ENCODE data around the gene ZNF550. TPM values are rescaled to one million over a fixed set of nuclear protein-coding genes. Genes with fewer than 3 reads are reported as not detected.

ZNF550 gene
- 11.6 TPM for total RNA-seq
- polyA plus RNA-seq (ENCODE audit: insufficient read depth in 1 of 8, insufficient read length in 8 of 8, low replicate concordance in 1 of 8), result 10 to 100 TPM in 6 of 8 donors, 1 to 10 TPM in 2; 8.2 to 13.9 (median 10.7) TPM
- long read RNA-seq, donor 1, result 0 reads
- long read RNA-seq, donor 2, result 0 reads
- long read RNA-seq, donor 3, partial matches to known transcripts, result 0 of 4 reads
- long read RNA-seq, donor 3, other reads (novel, unspliced or antisense), result 0 of 4 reads
- long read RNA-seq, donor 4, partial matches to known transcripts, result 0 of 2 reads
- long read RNA-seq, donor 4, other reads (novel, unspliced or antisense), result 0 of 2 reads
- long read RNA-seq, donor 5, partial matches to known transcripts, result 0 of 3 reads
- long read RNA-seq, donor 5, other reads (novel, unspliced or antisense), result 0 of 3 reads
- long read RNA-seq, donor 6, full-length matches to known transcripts, result 4 of 37 reads
- long read RNA-seq, donor 6, partial matches to known transcripts, result 22 of 37 reads
- long read RNA-seq, donor 6, other reads (novel, unspliced or antisense), result 11 of 37 reads
- long read RNA-seq, donor 7, partial matches to known transcripts, result 0 of 2 reads
- long read RNA-seq, donor 7, other reads (novel, unspliced or antisense), result 0 of 2 reads
- long read RNA-seq, donor 8, partial matches to known transcripts, result 0 of 3 reads
- long read RNA-seq, donor 8, other reads (novel, unspliced or antisense), result 0 of 3 reads
- long read RNA-seq, donor 9, result 0 reads
- long read RNA-seq, donor 10, partial matches to known transcripts, result 6 of 7 reads
- long read RNA-seq, donor 10, other reads (novel, unspliced or antisense), result 0 of 7 reads
- long read RNA-seq, donor 11, full-length matches to known transcripts, result 1 of 22 reads
- long read RNA-seq, donor 11, partial matches to known transcripts, result 21 of 22 reads
- long read RNA-seq, donor 11, other reads (novel, unspliced or antisense), result 0 of 22 reads

GRCh38 chr19:57559404-57560025, at the start of gene ZNF550:
Gene ZNF550 (minus strand): TSS chr19:57559863. CDS start chr19:57559682, 181 bp downstream.
- Histone ChIP-seq H3K27me3 (ENCODE audit: control insufficient read depth, insufficient read depth, low read length) (no peaks in the 10 kb centered on the region), H3K36me3 (ENCODE audit: control insufficient read depth, insufficient read depth, low read length) (peaks cover 21% of the 10 kb centered on the region), H3K4me3 (ENCODE audit: low read length) (peak within 1 kb of the TSS; percentile 99), H3K4me1 (ENCODE audit: control insufficient read depth, insufficient read depth, low read length) (peaks cover 20% of the 10 kb centered on the region), H3K9me3 (replicated peaks; ENCODE audit: control insufficient read depth, low read depth, low read length) (peaks cover 21% of the 10 kb centered on the region), H3K27ac (ENCODE audit: low read length) (peak within 1 kb of the TSS; percentile 81)
- 0% methylated on average over 47 of the region's 56 CpGs for WGBS (ENCODE audit: insufficient coverage)
- peak; percentile 96 for DNase-seq

- Histone ChIP-seq H3K27me3 (ENCODE audit: control insufficient read depth, insufficient read depth, low read length) (no peaks in the 10 kb centered on the region), H3K4me1 (ENCODE audit: control insufficient read depth, insufficient read depth, low read length) (no peaks in the 10 kb centered on the region), H3K36me3 (ENCODE audit: control insufficient read depth, insufficient read depth, low read length) (peaks cover 41% of the 10 kb centered on the region), H3K9me3 (replicated peaks; ENCODE audit: control insufficient read depth, low read depth, low read length) (peaks cover 49% of the 10 kb centered on the region), H3K27ac (ENCODE audit: low read length) (no peak overlapping the region), H3K4me3 (ENCODE audit: low read length) (no peak overlapping the region)
- no peak for DNase-seq
- WGBS (ENCODE audit: insufficient coverage), result no CpG with 5 or more reads among the region's 5 CpGs
These were observed 47.3 kb upstream of the ZNF550 start for GRCh38 chr19:57606931-57607330.

DNA sequence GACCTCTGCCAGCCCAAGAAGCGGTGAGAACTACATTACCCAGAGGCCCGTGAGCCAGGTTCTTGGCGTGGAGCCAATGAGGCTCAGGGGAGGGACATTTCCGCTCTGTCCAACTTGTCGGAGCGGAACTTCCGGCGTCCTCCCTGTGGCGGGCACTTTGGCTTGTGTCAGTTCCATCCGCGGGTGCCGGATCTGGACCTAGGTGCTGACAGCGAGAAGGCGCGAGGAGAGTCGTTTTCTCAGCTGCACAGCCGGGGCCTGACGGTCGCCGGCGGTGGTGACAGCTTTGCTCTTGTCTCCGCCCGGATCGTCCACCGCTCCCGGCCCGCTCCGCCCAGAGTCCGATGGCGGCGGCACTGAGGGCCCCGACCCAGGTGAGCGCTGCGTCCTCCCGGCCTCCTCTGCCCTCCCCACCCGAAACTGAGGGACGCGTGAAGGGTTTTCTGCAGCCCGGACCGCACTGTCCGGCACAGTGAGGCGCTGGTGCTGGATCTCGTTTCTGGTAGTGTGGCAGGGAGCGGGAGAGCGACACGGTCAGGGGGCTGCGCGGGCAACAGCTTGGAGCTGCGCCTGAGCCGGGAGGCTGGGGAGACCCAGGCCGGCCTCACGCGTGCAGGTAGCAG, 40.2 kb upstream of the ZNF550 start, which contains the start of gene ZNF530:
Gene ZNF530 (plus strand): TSS at position 125 of the 623 bp plus-strand sequence. CDS start 4,461 bp downstream, outside the sequence.
- Histone ChIP-seq H3K4me1 (ENCODE audit: control insufficient read depth, insufficient read depth, low read length) (peaks cover 10% of the 10 kb centered on the region), H3K4me3 (ENCODE audit: low read length) (peak within 1 kb of the TSS; percentile 92), H3K9me3 (replicated peaks; ENCODE audit: control insufficient read depth, low read depth, low read length) (peaks cover 9% of the 10 kb centered on the region), H3K27me3 (ENCODE audit: control insufficient read depth, insufficient read depth, low read length) (no peaks in the 10 kb centered on the region), H3K36me3 (ENCODE audit: control insufficient read depth, insufficient read depth, low read length) (peaks cover 11% of the 10 kb centered on the region), H3K27ac (ENCODE audit: low read length) (no peak within 1 kb of the TSS)
- WGBS (ENCODE audit: insufficient coverage), result under 1% methylated on average over 52 of the region's 53 CpGs
- DNase-seq, result peak; percentile 97

DNA sequence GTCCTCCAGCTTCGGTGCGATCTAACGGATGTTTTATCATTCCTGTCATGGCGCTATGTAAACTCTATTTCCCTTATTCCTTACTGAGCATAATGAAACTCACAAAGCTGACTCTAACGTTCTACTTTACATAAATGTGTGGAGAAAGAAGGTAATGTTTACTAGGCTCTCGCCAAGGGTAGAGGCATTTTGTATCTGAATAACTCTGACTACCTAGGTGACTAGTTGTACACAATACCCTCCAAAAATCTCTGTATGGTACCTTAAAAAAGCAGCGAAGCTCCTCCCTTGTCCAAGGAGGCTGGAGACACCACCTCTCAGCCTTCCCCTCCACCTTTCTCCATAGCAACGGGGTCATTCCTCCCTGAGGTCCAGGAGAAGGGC, 39.7 kb upstream of the ZNF550 start:
- peaks cover 10% of the 10 kb centered on the region for H3K9me3 ChIP-seq (replicated peaks; ENCODE audit: control insufficient read depth, low read depth, low read length)
- H3K27me3 ChIP-seq (ENCODE audit: control insufficient read depth, insufficient read depth, low read length), result no peaks in the 10 kb centered on the region
- H3K4me3 ChIP-seq (ENCODE audit: low read length), result peak overlapping the region; percentile 92
- peaks cover 10% of the 10 kb centered on the region for H3K4me1 ChIP-seq (ENCODE audit: control insufficient read depth, insufficient read depth, low read length)
- H3K36me3 ChIP-seq (ENCODE audit: control insufficient read depth, insufficient read depth, low read length), result peaks cover 6% of the 10 kb centered on the region
- DNase-seq, result no peak
- 0% methylated on average over 2 of the region's 8 CpGs for WGBS (ENCODE audit: insufficient coverage)
- no peak overlapping the region for H3K27ac ChIP-seq (ENCODE audit: low read length)

GRCh38 chr19:57587529-57587928, 27.9 kb upstream of the ZNF550 start:
- Histone ChIP-seq H3K27ac (ENCODE audit: low read length) (no peak overlapping the region), H3K4me3 (ENCODE audit: low read length) (no peak overlapping the region), H3K27me3 (ENCODE audit: control insufficient read depth, insufficient read depth, low read length) (peaks cover 3% of the 10 kb centered on the region), H3K4me1 (ENCODE audit: control insufficient read depth, insufficient read depth, low read length) (peaks cover 15% of the 10 kb centered on the region), H3K9me3 (replicated peaks; ENCODE audit: control insufficient read depth, low read depth, low read length) (peaks cover 76% of the 10 kb centered on the region), H3K36me3 (ENCODE audit: control insufficient read depth, insufficient read depth, low read length) (peaks cover 55% of the 10 kb centered on the region)
- no peak for DNase-seq
- WGBS (ENCODE audit: insufficient coverage), result 100% methylated on average over 1 of the region's 1 CpG

DNA sequence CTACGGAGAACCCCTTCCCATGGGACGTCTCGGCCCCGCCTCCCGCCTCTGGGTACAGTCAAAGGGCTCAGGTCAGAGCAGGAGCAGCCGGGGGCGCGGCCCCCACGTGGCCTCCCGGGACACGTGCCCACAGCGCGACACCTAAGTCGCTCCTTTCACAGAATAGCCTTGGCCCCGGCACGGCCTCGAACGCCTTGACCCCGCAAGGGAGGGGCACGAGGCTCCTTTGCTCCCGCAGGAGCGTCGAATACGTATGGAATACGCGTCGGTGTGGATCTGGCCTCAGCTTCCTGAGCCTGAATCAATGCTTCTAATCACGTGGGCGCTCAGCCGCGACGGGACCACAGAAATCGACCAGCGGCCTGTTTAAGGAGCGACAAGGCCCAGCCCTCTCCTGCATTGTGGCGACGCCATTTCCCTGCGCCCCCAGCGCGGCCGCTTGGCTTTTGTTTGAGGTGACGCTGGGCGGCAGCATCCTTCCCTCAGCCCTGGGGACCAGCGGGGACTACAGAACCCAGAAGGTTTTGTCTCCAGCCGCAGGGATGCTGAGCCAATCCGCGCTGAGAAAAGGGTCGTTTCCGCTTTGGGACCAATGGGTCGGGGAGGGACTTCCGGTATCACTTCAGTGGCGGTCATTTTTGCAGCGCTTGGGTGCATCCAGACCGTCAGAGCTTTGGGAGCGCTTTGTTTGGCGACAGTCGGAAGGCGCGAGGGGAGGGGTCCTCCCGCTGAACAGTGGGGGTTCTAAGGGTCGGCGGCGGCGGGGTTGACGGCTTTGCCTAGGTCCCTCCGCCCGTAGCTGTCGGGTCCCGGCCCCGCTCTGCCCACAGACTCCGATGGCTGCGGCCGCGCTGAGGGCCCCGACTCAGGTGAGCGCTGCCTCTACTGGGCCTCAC, 24.1 kb upstream of the ZNF550 start, which contains the start of gene ZIK1:
Gene ZIK1 (plus strand): TSS at position 625 of the 896 bp plus-strand sequence. CDS start 212 bp downstream, at position 837.
- DNase-seq, result peak; percentile 98
- H3K36me3 ChIP-seq (ENCODE audit: control insufficient read depth, insufficient read depth, low read length), result peaks cover 24% of the 10 kb centered on the region
- peaks cover 3% of the 10 kb centered on the region for H3K27me3 ChIP-seq (ENCODE audit: control insufficient read depth, insufficient read depth, low read length)
- peak within 1 kb of the TSS; percentile 84 for H3K27ac ChIP-seq (ENCODE audit: low read length)
- H3K4me3 ChIP-seq (ENCODE audit: low read length), result peak within 1 kb of the TSS; percentile 71
- peaks cover 15% of the 10 kb centered on the region for H3K4me1 ChIP-seq (ENCODE audit: control insufficient read depth, insufficient read depth, low read length)
- under 1% methylated on average over 69 of the region's 76 CpGs for WGBS (ENCODE audit: insufficient coverage)
- peaks cover 41% of the 10 kb centered on the region for H3K9me3 ChIP-seq (replicated peaks; ENCODE audit: control insufficient read depth, low read depth, low read length)

DNA sequence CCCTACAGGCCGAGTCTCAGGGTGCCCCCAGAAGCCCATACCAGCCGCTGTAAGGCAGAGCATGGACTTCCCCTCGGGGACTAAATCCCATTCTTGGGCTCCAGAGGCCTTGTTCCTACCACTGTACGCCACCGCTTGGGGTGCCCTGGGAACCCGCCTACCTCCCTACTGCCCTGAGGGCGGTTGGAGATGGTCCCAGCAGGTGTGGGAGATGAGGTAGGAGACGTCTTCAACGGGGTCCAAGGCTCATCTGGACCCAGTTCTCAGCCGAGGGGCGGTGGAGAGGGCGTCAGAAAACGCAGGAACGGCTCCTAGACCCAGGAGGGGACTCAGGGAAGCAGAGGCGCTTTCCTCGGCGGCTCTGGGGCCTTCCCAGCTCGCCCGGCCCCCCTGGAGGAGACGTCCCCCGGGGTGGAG, 23.4 kb upstream of the ZNF550 start:
- Histone ChIP-seq H3K36me3 (ENCODE audit: control insufficient read depth, insufficient read depth, low read length) (peaks cover 17% of the 10 kb centered on the region), H3K4me3 (ENCODE audit: low read length) (peak overlapping the region; percentile 71), H3K27me3 (ENCODE audit: control insufficient read depth, insufficient read depth, low read length) (peaks cover 3% of the 10 kb centered on the region), H3K27ac (ENCODE audit: low read length) (no peak overlapping the region), H3K9me3 (replicated peaks; ENCODE audit: control insufficient read depth, low read depth, low read length) (peaks cover 35% of the 10 kb centered on the region), H3K4me1 (ENCODE audit: control insufficient read depth, insufficient read depth, low read length) (peaks cover 16% of the 10 kb centered on the region)
- no peak for DNase-seq
- WGBS (ENCODE audit: insufficient coverage), result 17% methylated on average over 18 of the region's 21 CpGs

DNA sequence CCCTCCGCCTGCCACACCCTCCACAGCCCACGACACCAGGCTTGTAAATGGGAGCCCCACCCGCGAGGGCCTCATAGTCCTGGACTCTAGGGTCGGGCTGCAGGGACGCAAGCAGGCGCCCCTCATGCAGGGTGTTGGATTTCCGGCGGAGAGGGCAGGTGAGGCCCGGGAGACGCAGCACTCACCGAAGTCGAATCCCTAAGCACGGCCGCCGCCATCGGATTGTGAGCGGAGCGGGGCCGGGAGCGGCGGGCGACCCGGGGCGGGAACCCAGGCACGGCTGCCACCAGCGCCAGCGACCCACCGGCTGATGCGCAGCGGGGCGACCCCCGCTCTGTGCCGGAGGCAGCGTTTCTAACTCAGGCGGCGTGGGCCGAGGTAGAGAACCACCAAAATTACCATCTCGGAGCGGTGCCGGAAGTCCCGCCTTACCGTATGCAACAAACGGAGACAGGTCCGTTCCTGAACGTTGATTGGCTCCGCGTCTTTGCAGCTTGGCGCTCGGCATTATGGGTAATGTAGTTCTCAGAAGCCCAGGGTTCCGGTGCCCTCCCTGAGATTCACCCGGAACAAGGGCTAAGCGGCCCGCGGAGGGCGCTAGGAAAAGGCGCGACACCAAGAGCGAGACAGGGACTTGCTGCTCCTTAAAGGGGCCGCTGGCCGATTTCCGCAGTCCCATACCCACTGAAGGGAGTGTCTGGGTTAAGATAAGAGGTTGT, 19.0 kb upstream of the ZNF550 start, which contains the start of gene ZNF416:
Gene ZNF416 (minus strand): TSS at position 425 of the 719 bp plus-strand sequence. CDS start 207 bp downstream, at position 218.
- Histone ChIP-seq H3K9me3 (replicated peaks; ENCODE audit: control insufficient read depth, low read depth, low read length) (peaks cover 52% of the 10 kb centered on the region), H3K27ac (ENCODE audit: low read length) (peak within 1 kb of the TSS; percentile 57)

More for the DNA sequence above, 19.0 kb upstream of the ZNF550 start, which contains the start of gene ZNF416:
- Histone ChIP-seq H3K36me3 (ENCODE audit: control insufficient read depth, insufficient read depth, low read length) (peaks cover 33% of the 10 kb centered on the region), H3K4me3 (ENCODE audit: low read length) (peak within 1 kb of the TSS; percentile 86), H3K4me1 (ENCODE audit: control insufficient read depth, insufficient read depth, low read length) (peaks cover 13% of the 10 kb centered on the region), H3K27me3 (ENCODE audit: control insufficient read depth, insufficient read depth, low read length) (peaks cover 3% of the 10 kb centered on the region)
- DNase-seq, result peak; percentile 100
- WGBS (ENCODE audit: insufficient coverage), result under 1% methylated on average over 62 of the region's 62 CpGs

Data from muscle of leg (tissue), 16 donors.